AG09319 (cell line): Measurements from ENCODE around the gene RET.

Experiments used
- DNase-seq: peaks from one replicate; pipeline ENCODE4 v3.0.0-alpha.2; 2010; ENCODE audit warnings: low read depth; ENCODE audit errors: extremely low read depth
- TF ChIP-seq, protein P1 (sequence below): IDR thresholded peaks from 2 replicates; pipeline ENCODE4 v1.5.1; 2011; ENCODE audit warnings: low read depth, mild to moderate bottlenecking, inconsistent platforms, low read length, moderate library complexity

RET gene

GRCh38 chr10:43115881-43116595 lies 39.2 kb downstream of the RET start:
- no peak for DNase-seq
- TF ChIP-seq, protein P1, sequence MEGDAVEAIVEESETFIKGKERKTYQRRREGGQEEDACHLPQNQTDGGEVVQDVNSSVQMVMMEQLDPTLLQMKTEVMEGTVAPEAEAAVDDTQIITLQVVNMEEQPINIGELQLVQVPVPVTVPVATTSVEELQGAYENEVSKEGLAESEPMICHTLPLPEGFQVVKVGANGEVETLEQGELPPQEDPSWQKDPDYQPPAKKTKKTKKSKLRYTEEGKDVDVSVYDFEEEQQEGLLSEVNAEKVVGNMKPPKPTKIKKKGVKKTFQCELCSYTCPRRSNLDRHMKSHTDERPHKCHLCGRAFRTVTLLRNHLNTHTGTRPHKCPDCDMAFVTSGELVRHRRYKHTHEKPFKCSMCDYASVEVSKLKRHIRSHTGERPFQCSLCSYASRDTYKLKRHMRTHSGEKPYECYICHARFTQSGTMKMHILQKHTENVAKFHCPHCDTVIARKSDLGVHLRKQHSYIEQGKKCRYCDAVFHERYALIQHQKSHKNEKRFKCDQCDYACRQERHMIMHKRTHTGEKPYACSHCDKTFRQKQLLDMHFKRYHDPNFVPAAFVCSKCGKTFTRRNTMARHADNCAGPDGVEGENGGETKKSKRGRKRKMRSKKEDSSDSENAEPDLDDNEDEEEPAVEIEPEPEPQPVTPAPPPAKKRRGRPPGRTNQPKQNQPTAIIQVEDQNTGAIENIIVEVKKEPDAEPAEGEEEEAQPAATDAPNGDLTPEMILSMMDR = no peak

DNA sequence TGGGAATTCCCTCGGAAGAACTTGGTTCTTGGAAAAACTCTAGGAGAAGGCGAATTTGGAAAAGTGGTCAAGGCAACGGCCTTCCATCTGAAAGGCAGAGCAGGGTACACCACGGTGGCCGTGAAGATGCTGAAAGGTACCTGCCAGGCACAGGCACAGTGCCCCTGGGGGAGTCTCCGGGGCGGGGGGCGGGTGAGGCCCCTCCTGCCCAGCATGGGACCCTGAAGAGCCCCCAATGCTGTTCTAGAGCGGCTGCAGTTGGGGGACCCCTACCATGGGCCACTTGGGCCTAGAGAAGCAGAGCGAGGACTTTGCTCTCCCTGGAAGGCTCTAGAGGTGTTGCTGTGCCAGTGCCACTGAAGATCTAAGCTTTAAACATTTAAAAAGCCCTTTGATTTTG lies 39.7 kb downstream of the RET start:
- DNase-seq = no peak
- TF ChIP-seq, protein P1 = no peak

GRCh38 chr10:43117031-43117776 lies 40.3 kb downstream of the RET start:
- TF ChIP-seq, protein P1 = no peak
- no peak for DNase-seq

GRCh38 chr10:43117777-43118583 lies 41.1 kb downstream of the RET start:
- TF ChIP-seq, protein P1 = no peak

GRCh38 chr10:43118631-43119415 lies 42.0 kb downstream of the RET start:
- DNase-seq = no peak
- TF ChIP-seq, protein P1 = no peak

More at GRCh38 chr10:43117777-43118583, 41.1 kb downstream of the RET start:
- DNase-seq = no peak

DNA sequence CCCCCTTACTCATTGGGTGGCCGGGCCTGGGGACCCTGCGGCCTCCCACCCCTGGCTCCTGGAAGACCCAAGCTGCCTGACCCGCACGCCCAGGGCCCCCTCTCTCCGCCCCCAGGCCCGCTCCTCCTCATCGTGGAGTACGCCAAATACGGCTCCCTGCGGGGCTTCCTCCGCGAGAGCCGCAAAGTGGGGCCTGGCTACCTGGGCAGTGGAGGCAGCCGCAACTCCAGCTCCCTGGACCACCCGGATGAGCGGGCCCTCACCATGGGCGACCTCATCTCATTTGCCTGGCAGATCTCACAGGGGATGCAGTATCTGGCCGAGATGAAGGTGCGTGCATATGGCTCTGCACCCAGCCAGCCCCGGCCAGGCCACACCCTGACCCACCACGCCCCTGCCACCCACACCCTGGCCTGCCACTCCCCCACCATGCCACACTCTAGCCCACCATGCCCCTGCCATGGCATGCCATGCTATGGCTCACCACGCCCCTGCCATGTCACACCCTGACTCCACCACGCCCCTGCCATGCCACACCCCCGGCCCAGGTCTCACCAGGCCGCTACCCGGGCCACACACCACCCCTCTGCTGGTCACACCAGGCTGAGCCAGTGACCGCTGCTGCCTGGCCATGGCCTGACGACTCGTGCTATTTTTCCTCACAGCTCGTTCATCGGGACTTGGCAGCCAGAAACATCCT lies 42.7 kb downstream of the RET start:
- no peak for DNase-seq
- TF ChIP-seq, protein P1 = no peak
